DMS79 treated with DMSO at 0.1 percent for 48 hours (cell line): Measurements from ENCODE around the gene GPX4.
"Not testable (repeated sequence)": the region's sequence is repeated elsewhere in the genome, so short reads cannot be mapped to it uniquely, and the experiment has no call there.

Source experiments
- DNase-seq: peaks from one replicate; lab custom pipeline; 2025; lab: John Stamatoyannopoulos, UW

Gene GPX4

GRCh38 chr19:1113986-1114483, 10.2 kb downstream of the GPX4 start:
- DNase-seq, result no peak

GRCh38 chr19:1114728-1115127, 10.9 kb downstream of the GPX4 start:
- not testable (repeated sequence) for DNase-seq

- no peak for DNase-seq
Observed at GRCh38 chr19:1115646-1116420, 12.0 kb downstream of the GPX4 start.

GRCh38 chr19:1116726-1117581, 13.2 kb downstream of the GPX4 start:
- no peak for DNase-seq

GRCh38 chr19:1117654-1118053, 13.9 kb downstream of the GPX4 start:
- no peak for DNase-seq

- DNase-seq, result no peak
Observed at GRCh38 chr19:1118999-1119398, 15.2 kb downstream of the GPX4 start.

- no peak for DNase-seq
Observed at GRCh38 chr19:1119475-1120217, 15.9 kb downstream of the GPX4 start.

- DNase-seq, result no peak
Observed at GRCh38 chr19:1121395-1121794, 17.6 kb downstream of the GPX4 start.

GRCh38 chr19:1122021-1122971, 18.5 kb downstream of the GPX4 start:
- no peak for DNase-seq

- DNase-seq, result no peak
Observed at GRCh38 chr19:1122972-1123363, 19.2 kb downstream of the GPX4 start.

GRCh38 chr19:1123381-1123780, 19.6 kb downstream of the GPX4 start:
- no peak for DNase-seq

GRCh38 chr19:1123885-1124677, 20.3 kb downstream of the GPX4 start:
- DNase-seq, result no peak

GRCh38 chr19:1125601-1126467, 22.0 kb downstream of the GPX4 start:
- no peak for DNase-seq

- no peak for DNase-seq
Observed at GRCh38 chr19:1126984-1127760, 23.4 kb downstream of the GPX4 start.

GRCh38 chr19:1128106-1128505, 24.3 kb downstream of the GPX4 start:
- no peak for DNase-seq

GRCh38 chr19:1129084-1129483, 25.3 kb downstream of the GPX4 start:
- not testable (repeated sequence) for DNase-seq

GRCh38 chr19:1129535-1129934, 25.7 kb downstream of the GPX4 start:
- no peak for DNase-seq
